Right lobe of liver (tissue), 6 donors: ENCODE results near the gene GSTP1. TPM values are rescaled to one million over a fixed set of nuclear protein-coding genes. Genes with fewer than 3 reads are reported as not detected.
"Not testable (repeated sequence)": the region's sequence is repeated elsewhere in the genome, so short reads cannot be mapped to it uniquely, and the experiment has no call there.

Experiments
- ATAC-seq, 4 donors: fragments of 200-7000 bp; cut with Tn5 transposase; one replicate each; pipeline ENCODE4 v1.9.1; 2020; ENCODE audit warnings: mild to moderate bottlenecking in 4 of 4, moderate library complexity in 4 of 4
- DNase-seq, 3 donors: peaks; one replicate each; pipeline ENCODE4 v3.0.0-alpha.2; 2020
- H3K27ac ChIP-seq, 3 donors: fragments of 200-600 bp; one replicate each; pipeline ENCODE4 v1.8.0; 2022
- H3K27me3 ChIP-seq, 2 donors: fragments of 200-600 bp; one replicate each; pipeline ENCODE4 v1.8.0; 2022
- H3K36me3 ChIP-seq, 4 donors: fragments of 200-600 bp; sonication (generic) in 1 of 4; one replicate each; pipeline versions ENCODE4 v1.5.1 to v1.8.0; 2017 to 2022; ENCODE audit warnings: control low read depth in 1 of 4
- H3K4me1 ChIP-seq, 4 donors: fragments of 200-600 bp; sonication (generic) in 1 of 4; one replicate each; pipeline versions ENCODE4 v1.5.1 to v1.8.0; 2017 to 2022; ENCODE audit warnings: control low read depth in 1 of 4
- H3K4me3 ChIP-seq, 3 donors: fragments of 200-600 bp; one replicate each; pipeline ENCODE4 v1.8.0; 2022
- H3K9me3 ChIP-seq, 4 donors: fragments of 200-600 bp; sonication (generic) in 1 of 4; one replicate each; pipeline versions ENCODE4 v1.5.1 to v1.8.0; 2017 to 2022; ENCODE audit warnings: control low read depth in 1 of 4
- CTCF ChIP-seq, 4 donors: fragments of 200-600 bp in 3 of 4; fragments of 450-650 bp in 1 of 4; IDR thresholded peaks; one replicate each; pipeline versions ENCODE4 v1.5.1 to v1.8.0; 2016 to 2022; ENCODE audit warnings: antibody characterized with exemption in 4 of 4, mild to moderate bottlenecking in 2 of 4
- POLR2A ChIP-seq: fragments of 450-650 bp; IDR thresholded peaks from one replicate; pipeline ENCODE4 v1.6.1; 2017; ENCODE audit warnings: antibody characterized with exemption, mild to moderate bottlenecking
- WGBS: methylation state at CpG from one replicate; pipeline ENCODE4 v1.1.6; 2018; ENCODE audit warnings: low coverage, low lambda C conversion rate; ENCODE audit not compliant: insufficient coverage; ENCODE audit errors: missing lambda C conversion rate; 5-methylcytosine and 5-hydroxymethylcytosine counted together
- intact Hi-C, 2 donors: fragments of 100-400 bp; cut with DNase I; formaldehyde crosslinking; loops; one replicate each; pipeline versions ENCODE4 v1.11.2 to v1.14.1; 2022
- total RNA-seq, 6 experiments: library from RNA; depleted of rRNA in 2 of 6; stranded (reverse); fragments of >200 nt in 2 of 6; fragmentation: NEBNext Ultra II Directional in 3 of 6; extraction: Animal tissue kit (Norgen Biotek cat#: 25700) in 3 of 6; gene quantifications; one replicate each; pipeline versions ENCODE4 v1.1.0 to v1.2.4, GENCODE V29; 2016 to 2023
- donor health status: DM: no; HTN: yes; CAD: no.
- donor health status: DM: no; HTN: no; CAD: no.
- donor health status: DM: no; HTN: no; CAD: no.
- donor health status: DM: no; HTN: yes; CAD: no.
- donor health status: DM: no; HTN: yes; CAD: no.

GSTP1 gene
- total RNA-seq, 6 experiments from 2014 or later = 16.6 to 51.4 (median 32.3) TPM

GRCh38 chr11:67542971-67543370 lies 40.6 kb upstream of the GSTP1 start:
- WGBS = 85% methylated on average over 4 of the region's 7 CpGs
- no peaks in the 10 kb centered on the region for H3K27me3 ChIP-seq
- no peak overlapping the region for H3K4me3 ChIP-seq
- intact Hi-C loops = no loop called here
- DNase-seq = no peak
- TF ChIP-seq CTCF (IDR thresholded peaks at IDR 0.05) = no peak
- TF ChIP-seq POLR2A = no peak
- ATAC-seq = no peak
- H3K27ac ChIP-seq = no peak overlapping the region
- peaks cover 0 to 13% (median 3%) of the 10 kb centered on the region in 4 donors for H3K4me1 ChIP-seq
- no peaks in the 10 kb centered on the region for H3K36me3 ChIP-seq
- no peaks in the 10 kb centered on the region for H3K9me3 ChIP-seq

GRCh38 chr11:67543585-67543984 lies 40.0 kb upstream of the GSTP1 start:
- Histone ChIP-seq H3K27me3 (no peaks in the 10 kb centered on the region), H3K36me3 (no peaks in the 10 kb centered on the region), H3K4me1 (peaks cover 0 to 17% (median 3%) of the 10 kb centered on the region in 4 donors), H3K27ac (no peak overlapping the region), H3K4me3 (no peak overlapping the region), H3K9me3 (no peaks in the 10 kb centered on the region)
- WGBS = no CpG with 5 or more reads among the region's 2 CpGs
- DNase-seq = no peak
- intact Hi-C loops = no loop called here
- no peak for ATAC-seq
- TF ChIP-seq CTCF (IDR thresholded peaks at IDR 0.05) (no peak), POLR2A (no peak)

GRCh38 chr11:67544616-67545242 lies 38.9 kb upstream of the GSTP1 start:
- Histone ChIP-seq H3K4me3 (no peak overlapping the region), H3K9me3 (no peaks in the 10 kb centered on the region), H3K27ac (peak overlapping the region; percentile 6 to 72 (median 54)), H3K36me3 (no peaks in the 10 kb centered on the region), H3K4me1 (peaks cover 0 to 26% (median 3%) of the 10 kb centered on the region in 4 donors), H3K27me3 (no peaks in the 10 kb centered on the region)
- ATAC-seq (peak in 1 of 4 donors; percentile 10), DNase-seq (no peak)
- intact Hi-C loops = no loop called here
- TF ChIP-seq CTCF (IDR thresholded peaks at IDR 0.05) (no peak), POLR2A (no peak)
- 65% methylated on average over 6 of the region's 10 CpGs for WGBS

- DNase-seq (peak; percentile 75 to 84 (median 80)), ATAC-seq (peak; percentile 64 to 75 (median 70))
- Histone ChIP-seq H3K36me3 (no peaks in the 10 kb centered on the region), H3K9me3 (no peaks in the 10 kb centered on the region), H3K4me1 (peaks cover 0 to 26% (median 3%) of the 10 kb centered on the region in 4 donors), H3K27me3 (no peaks in the 10 kb centered on the region), H3K4me3 (no peak overlapping the region), H3K27ac (peak overlapping the region; percentile 6 to 72 (median 54))
- intact Hi-C loops = no loop called here
- TF ChIP-seq POLR2A = no peak
- TF ChIP-seq CTCF (IDR thresholded peaks at IDR 0.05) = peak; percentile 19 to 47 (median 37)
- 13% methylated on average over 3 of the region's 8 CpGs for WGBS
These were observed 38.3 kb upstream of the GSTP1 start for GRCh38 chr11:67545280-67545679.

- H3K9me3 ChIP-seq, H3K27me3 ChIP-seq, H3K36me3 ChIP-seq, intact Hi-C loops, H3K4me3 ChIP-seq: not testable (repeated sequence)
- ATAC-seq (peak in 3 of 4 donors; percentile 26 to 60 (median 35)), DNase-seq (peak in 1 of 3 donors; percentile 61)
- Histone ChIP-seq H3K27ac (peak overlapping the region in 1 of 3 donors; percentile 84), H3K4me1 (peaks cover 0 to 26% (median 3%) of the 10 kb centered on the region in 4 donors)
- WGBS = 33% methylated on average over 4 of the region's 4 CpGs
These were observed 35.5 kb upstream of the GSTP1 start for GRCh38 chr11:67548112-67548511.
